WTC11 (cell line): ENCODE results near the gene WNT7A. TPM values are rescaled to one million over a fixed set of nuclear protein-coding genes. Genes with fewer than 3 reads are reported as not detected.

Experiments used
- ATAC-seq: fragments of 200-7000 bp; cut with Tn5 transposase; 2 replicates; pipeline ENCODE4 v1.10.0; 2021; ENCODE audit warnings: mild to moderate bottlenecking, moderate library complexity
- CTCF ChIA-PET: fragments of 300-600 bp; sonication (Branson Sonifier 250); formaldehyde crosslinking; loops from one replicate; lab custom pipeline; 2021; ENCODE audit warnings: antibody characterized with exemption; lab: Charles Lee
- POLR2A ChIA-PET: fragments of 350-600 bp; sonication (Branson Sonifier 250); formaldehyde crosslinking; loops from one replicate; lab custom pipeline; 2021; ENCODE audit warnings: antibody characterized with exemption; lab: Charles Lee
- DNase-seq: peaks from one replicate; pipeline ENCODE4 v3.0.0; 2021; ENCODE audit warnings: low spot score
- H3K27ac Mint-ChIP-seq: 2 replicates; pipeline ENCODE4 v1.8.0; 2021; ENCODE audit warnings: mixed read lengths
- H3K27me3 Mint-ChIP-seq: 2 replicates; pipeline ENCODE4 v1.8.0; 2021; ENCODE audit warnings: low read depth, mild to moderate bottlenecking, moderate library complexity, mixed read lengths
- H3K36me3 Mint-ChIP-seq: 2 replicates; pipeline ENCODE4 v1.8.0; 2021; ENCODE audit warnings: mixed read lengths
- H3K4me1 Mint-ChIP-seq: 2 replicates; pipeline ENCODE4 v1.8.0; 2022; ENCODE audit warnings: mixed read lengths
- H3K4me3 Mint-ChIP-seq: 2 replicates; pipeline ENCODE4 v1.8.0; 2021; ENCODE audit warnings: mild to moderate bottlenecking, moderate library complexity, mixed read lengths
- H3K9me3 Mint-ChIP-seq: 2 replicates; pipeline ENCODE4 v1.8.0; 2021; ENCODE audit warnings: mixed read lengths
- ATF2 ChIP-seq: sonication (generic); formaldehyde crosslinking; IDR thresholded peaks from 2 replicates; pipeline ENCODE4 v1.8.1; 2022; ENCODE audit warnings: low read depth, missing genetic modification reagents, borderline replicate concordance
- CBFB ChIP-seq: sonication (generic); formaldehyde crosslinking; IDR thresholded peaks from 2 replicates; pipeline ENCODE4 v1.8.1; 2022; ENCODE audit warnings: mild to moderate bottlenecking, low read depth, missing genetic modification reagents
- CREB1 ChIP-seq: sonication (generic); formaldehyde crosslinking; IDR thresholded peaks from 2 replicates; pipeline ENCODE4 v1.8.0; 2023; ENCODE audit warnings: mild to moderate bottlenecking, missing genetic modification reagents
- GRHL2 ChIP-seq: fragments of 250-450 bp; sonication (Bioruptor Pico); IDR thresholded peaks from 2 replicates; pipeline ENCODE4 v1.8.0; 2022; ENCODE audit warnings: mild to moderate bottlenecking, moderate library complexity; ENCODE audit not compliant: insufficient replicate concordance, severe bottlenecking
- MXD4 ChIP-seq: fragments of 250-450 bp; sonication (Bioruptor Pico); IDR thresholded peaks from 2 replicates; pipeline ENCODE4 v1.8.0; 2021; ENCODE audit warnings: mild to moderate bottlenecking, moderate library complexity, borderline replicate concordance
- NFATC4 ChIP-seq: fragments of 250-450 bp; sonication (Bioruptor Pico); IDR thresholded peaks from 2 replicates; pipeline ENCODE4 v1.9.0; 2021; ENCODE audit warnings: mild to moderate bottlenecking
- OVOL2 ChIP-seq: fragments of 250-450 bp; sonication (Bioruptor Pico); IDR thresholded peaks from 2 replicates; pipeline ENCODE4 v1.9.0; 2021; ENCODE audit warnings: mild to moderate bottlenecking, borderline replicate concordance
- SP1 ChIP-seq: sonication (generic); formaldehyde crosslinking; conservative IDR thresholded peaks from 2 replicates; pipeline ENCODE4 v1.8.1; 2022; ENCODE audit warnings: missing genetic modification reagents
- ZBTB43 ChIP-seq: sonication (generic); formaldehyde crosslinking; IDR thresholded peaks from 2 replicates; pipeline ENCODE4 v1.8.1; 2023; ENCODE audit warnings: mild to moderate bottlenecking, missing genetic modification reagents
- total RNA-seq: library from RNA; stranded (reverse); gene quantifications from 3 replicates; pipeline ENCODE4 v1.2.3, GENCODE V29; 2021
- TF ChIP-seq, protein P1 (sequence below): fragments of 250-450 bp; sonication (Bioruptor Pico); IDR thresholded peaks from 2 replicates; pipeline ENCODE4 v1.9.0; 2021; ENCODE audit warnings: mild to moderate bottlenecking
- TF ChIP-seq, protein P2 (sequence below): sonication (generic); formaldehyde crosslinking; IDR thresholded peaks from 2 replicates; pipeline ENCODE4 v1.8.1; 2023; ENCODE audit warnings: mild to moderate bottlenecking, missing genetic modification reagents, moderate library complexity
- TF ChIP-seq, protein P3 (sequence below): fragments of 250-450 bp; sonication (Bioruptor Pico); IDR thresholded peaks from 2 replicates; pipeline ENCODE4 v1.9.0; 2021; ENCODE audit warnings: moderate library complexity, mild to moderate bottlenecking, inconsistent platforms, borderline replicate concordance
- TF ChIP-seq, protein P4 (sequence below): fragments of 250-450 bp; sonication (Bioruptor Pico); IDR thresholded peaks from 2 replicates; pipeline ENCODE4 v1.8.0; 2021; ENCODE audit warnings: mild to moderate bottlenecking
- TF ChIP-seq, protein P5 (sequence below): fragments of 250-450 bp; sonication (Bioruptor Pico); IDR thresholded peaks from 2 replicates; pipeline ENCODE4 v2.1.2; 2022; ENCODE audit warnings: mild to moderate bottlenecking, moderate library complexity

Gene WNT7A
- total RNA-seq, 1 experiment from 2014 or later: 0.04 TPM

DNA sequence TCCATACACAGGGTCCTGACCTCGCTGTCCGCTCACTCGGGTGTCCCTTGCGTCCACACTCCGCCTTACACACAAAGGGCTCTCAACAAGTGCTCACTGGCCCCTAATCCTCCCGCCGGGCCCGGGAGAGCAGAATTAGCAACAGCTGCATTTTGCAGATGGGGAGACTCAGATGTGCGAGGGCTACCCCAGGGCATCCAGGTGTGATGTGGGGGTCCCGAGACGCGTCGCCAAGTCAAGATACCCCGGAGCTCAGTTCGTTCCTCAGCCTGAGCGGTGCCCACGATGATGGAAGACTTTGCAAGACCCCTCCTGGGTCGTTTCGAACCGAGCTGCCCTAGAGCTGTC lies 14.9 kb upstream of the WNT7A start (continued):
- TF ChIP-seq, protein P1, sequence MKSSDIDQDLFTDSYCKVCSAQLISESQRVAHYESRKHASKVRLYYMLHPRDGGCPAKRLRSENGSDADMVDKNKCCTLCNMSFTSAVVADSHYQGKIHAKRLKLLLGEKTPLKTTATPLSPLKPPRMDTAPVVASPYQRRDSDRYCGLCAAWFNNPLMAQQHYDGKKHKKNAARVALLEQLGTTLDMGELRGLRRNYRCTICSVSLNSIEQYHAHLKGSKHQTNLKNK: no peak
- TF ChIP-seq NFATC4 (CRISPR knock-in tag) (no peak), OVOL2 (CRISPR knock-in tag) (no peak), ZBTB43 (CRISPR knock-in tag) (no peak)
- TF ChIP-seq, all 79 proteins: peak for 0

- ChIA-PET POLR2A (interaction anchor here (2.9 kb wide), 1 partner anchor 231 kb away, joined by 17 read pairs; the partner anchor contains the start of genes CHCHD4 and TMEM43), CTCF (interaction anchor here (1.3 to 3.3 kb wide), 5 partner anchors 14 to 309 kb away, joined by 4 to 98 read pairs (median 8); partner anchors contain the start of genes CHCHD4, TMEM43 and WNT7A)
These were observed 14.4 kb upstream of the WNT7A start for GRCh38 chr3:13894096-13894806.

More at GRCh38 chr3:13894096-13894806, 14.4 kb upstream of the WNT7A start:
- no peak for DNase-seq
- Mint-ChIP-seq H3K4me1 (peaks cover 13% of the 10 kb centered on the region), H3K4me3 (peak overlapping the region; percentile 89), H3K27me3 (peaks cover 42% of the 10 kb centered on the region), H3K9me3 (peaks cover 10% of the 10 kb centered on the region), H3K27ac (no peak overlapping the region), H3K36me3 (no peaks in the 10 kb centered on the region)
- ATAC-seq: no peak
- TF ChIP-seq SP1 (no peak), CREB1 (CRISPR knock-in tag) (no peak), ATF2 (CRISPR knock-in tag) (no peak), CBFB (no peak), MXD4 (no peak), ZBTB43 (CRISPR knock-in tag) (no peak), GRHL2 (CRISPR knock-in tag) (no peak)
- TF ChIP-seq, protein P2, sequence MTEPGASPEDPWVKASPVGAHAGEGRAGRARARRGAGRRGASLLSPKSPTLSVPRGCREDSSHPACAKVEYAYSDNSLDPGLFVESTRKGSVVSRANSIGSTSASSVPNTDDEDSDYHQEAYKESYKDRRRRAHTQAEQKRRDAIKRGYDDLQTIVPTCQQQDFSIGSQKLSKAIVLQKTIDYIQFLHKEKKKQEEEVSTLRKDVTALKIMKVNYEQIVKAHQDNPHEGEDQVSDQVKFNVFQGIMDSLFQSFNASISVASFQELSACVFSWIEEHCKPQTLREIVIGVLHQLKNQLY (CRISPR knock-in tag): no peak
- TF ChIP-seq, protein P3, sequence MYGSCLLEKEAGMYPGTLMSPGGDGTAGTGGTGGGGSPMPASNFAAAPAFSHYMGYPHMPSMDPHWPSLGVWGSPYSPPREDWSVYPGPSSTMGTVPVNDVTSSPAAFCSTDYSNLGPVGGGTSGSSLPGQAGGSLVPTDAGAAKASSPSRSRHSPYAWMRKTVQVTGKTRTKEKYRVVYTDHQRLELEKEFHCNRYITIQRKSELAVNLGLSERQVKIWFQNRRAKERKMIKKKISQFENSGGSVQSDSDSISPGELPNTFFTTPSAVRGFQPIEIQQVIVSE (CRISPR knock-in tag): no peak
- TF ChIP-seq, protein P4, sequence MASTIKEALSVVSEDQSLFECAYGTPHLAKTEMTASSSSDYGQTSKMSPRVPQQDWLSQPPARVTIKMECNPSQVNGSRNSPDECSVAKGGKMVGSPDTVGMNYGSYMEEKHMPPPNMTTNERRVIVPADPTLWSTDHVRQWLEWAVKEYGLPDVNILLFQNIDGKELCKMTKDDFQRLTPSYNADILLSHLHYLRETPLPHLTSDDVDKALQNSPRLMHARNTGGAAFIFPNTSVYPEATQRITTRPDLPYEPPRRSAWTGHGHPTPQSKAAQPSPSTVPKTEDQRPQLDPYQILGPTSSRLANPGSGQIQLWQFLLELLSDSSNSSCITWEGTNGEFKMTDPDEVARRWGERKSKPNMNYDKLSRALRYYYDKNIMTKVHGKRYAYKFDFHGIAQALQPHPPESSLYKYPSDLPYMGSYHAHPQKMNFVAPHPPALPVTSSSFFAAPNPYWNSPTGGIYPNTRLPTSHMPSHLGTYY: no peak
- TF ChIP-seq, protein P5, sequence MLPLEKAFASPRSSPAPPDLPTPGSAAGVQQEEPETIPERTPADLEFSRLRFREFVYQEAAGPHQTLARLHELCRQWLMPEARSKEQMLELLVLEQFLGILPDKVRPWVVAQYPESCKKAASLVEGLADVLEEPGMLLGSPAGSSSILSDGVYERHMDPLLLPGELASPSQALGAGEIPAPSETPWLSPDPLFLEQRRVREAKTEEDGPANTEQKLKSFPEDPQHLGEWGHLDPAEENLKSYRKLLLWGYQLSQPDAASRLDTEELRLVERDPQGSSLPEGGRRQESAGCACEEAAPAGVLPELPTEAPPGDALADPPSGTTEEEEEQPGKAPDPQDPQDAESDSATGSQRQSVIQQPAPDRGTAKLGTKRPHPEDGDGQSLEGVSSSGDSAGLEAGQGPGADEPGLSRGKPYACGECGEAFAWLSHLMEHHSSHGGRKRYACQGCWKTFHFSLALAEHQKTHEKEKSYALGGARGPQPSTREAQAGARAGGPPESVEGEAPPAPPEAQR (CRISPR knock-in tag): no peak
